AG04450 (cell line): Measurements from ENCODE around the gene ZNF574. TPM values are rescaled to one million over a fixed set of nuclear protein-coding genes. Genes with fewer than 3 reads are reported as not detected.

Experiments used
- CTCF ChIA-PET: fragments of 300-600, 350-600 bp; formaldehyde crosslinking; extraction: SDS; loops from one replicate; lab custom pipeline; 2022; ENCODE audit warnings: antibody characterized with exemption, inconsistent platforms; lab: Charles Lee
- POLR2A ChIA-PET: fragments of 350-600 bp; formaldehyde crosslinking; extraction: SDS; loops from one replicate; lab custom pipeline; 2021; ENCODE audit warnings: antibody characterized with exemption, inconsistent platforms; lab: Yijun Ruan, JAX
- DNase-seq: peaks from one replicate; pipeline ENCODE4 v3.0.0-alpha.2; 2011; ENCODE audit warnings: low read depth, low spot score
- H3K27ac ChIP-seq: one replicate; pipeline ENCODE4 v1.5.1; 2012; ENCODE audit warnings: low read depth, low read length, control low read depth
- H3K27me3 ChIP-seq: one replicate; pipeline ENCODE4 v1.6.0; 2012; ENCODE audit warnings: low read length; ENCODE audit not compliant: control insufficient read depth, insufficient read depth
- H3K4me3 ChIP-seq: 2 replicates; pipeline ENCODE4 v1.5.1; 2011; ENCODE audit warnings: mild to moderate bottlenecking, low read depth, low read length, control low read depth
- H3K9me3 ChIP-seq: 2 replicates; pipeline ENCODE4 v1.5.1; 2012; ENCODE audit warnings: low read length; ENCODE audit not compliant: control insufficient read depth, insufficient read depth
- polyA minus RNA-seq: library from RNA; depleted of rRNA, polyadenylated mRNA; stranded (reverse); fragments of >200 nt; gene quantifications from 2 replicates; pipeline ENCODE4 v1.2.3, GENCODE V29; 2011; rRNA and poly(A)+ RNA removed
- polyA plus RNA-seq: library from polyadenylated mRNA; depleted of rRNA; stranded (reverse); fragments of >200 nt; gene quantifications from 2 replicates; pipeline ENCODE4 v1.2.3, GENCODE V29; 2011; rRNA removed
- TF ChIP-seq, protein P1 (sequence below): IDR thresholded peaks from 2 replicates; pipeline ENCODE4 v1.5.1; 2011; ENCODE audit warnings: low read depth, low read length, control low read depth, inconsistent platforms

The ZNF574 gene, protein sequence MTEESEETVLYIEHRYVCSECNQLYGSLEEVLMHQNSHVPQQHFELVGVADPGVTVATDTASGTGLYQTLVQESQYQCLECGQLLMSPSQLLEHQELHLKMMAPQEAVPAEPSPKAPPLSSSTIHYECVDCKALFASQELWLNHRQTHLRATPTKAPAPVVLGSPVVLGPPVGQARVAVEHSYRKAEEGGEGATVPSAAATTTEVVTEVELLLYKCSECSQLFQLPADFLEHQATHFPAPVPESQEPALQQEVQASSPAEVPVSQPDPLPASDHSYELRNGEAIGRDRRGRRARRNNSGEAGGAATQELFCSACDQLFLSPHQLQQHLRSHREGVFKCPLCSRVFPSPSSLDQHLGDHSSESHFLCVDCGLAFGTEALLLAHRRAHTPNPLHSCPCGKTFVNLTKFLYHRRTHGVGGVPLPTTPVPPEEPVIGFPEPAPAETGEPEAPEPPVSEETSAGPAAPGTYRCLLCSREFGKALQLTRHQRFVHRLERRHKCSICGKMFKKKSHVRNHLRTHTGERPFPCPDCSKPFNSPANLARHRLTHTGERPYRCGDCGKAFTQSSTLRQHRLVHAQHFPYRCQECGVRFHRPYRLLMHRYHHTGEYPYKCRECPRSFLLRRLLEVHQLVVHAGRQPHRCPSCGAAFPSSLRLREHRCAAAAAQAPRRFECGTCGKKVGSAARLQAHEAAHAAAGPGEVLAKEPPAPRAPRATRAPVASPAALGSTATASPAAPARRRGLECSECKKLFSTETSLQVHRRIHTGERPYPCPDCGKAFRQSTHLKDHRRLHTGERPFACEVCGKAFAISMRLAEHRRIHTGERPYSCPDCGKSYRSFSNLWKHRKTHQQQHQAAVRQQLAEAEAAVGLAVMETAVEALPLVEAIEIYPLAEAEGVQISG
- 5.5 and 9.0 TPM in 2 replicates for polyA plus RNA-seq
- 16.7 and 26.3 TPM in 2 replicates for polyA minus RNA-seq

DNA sequence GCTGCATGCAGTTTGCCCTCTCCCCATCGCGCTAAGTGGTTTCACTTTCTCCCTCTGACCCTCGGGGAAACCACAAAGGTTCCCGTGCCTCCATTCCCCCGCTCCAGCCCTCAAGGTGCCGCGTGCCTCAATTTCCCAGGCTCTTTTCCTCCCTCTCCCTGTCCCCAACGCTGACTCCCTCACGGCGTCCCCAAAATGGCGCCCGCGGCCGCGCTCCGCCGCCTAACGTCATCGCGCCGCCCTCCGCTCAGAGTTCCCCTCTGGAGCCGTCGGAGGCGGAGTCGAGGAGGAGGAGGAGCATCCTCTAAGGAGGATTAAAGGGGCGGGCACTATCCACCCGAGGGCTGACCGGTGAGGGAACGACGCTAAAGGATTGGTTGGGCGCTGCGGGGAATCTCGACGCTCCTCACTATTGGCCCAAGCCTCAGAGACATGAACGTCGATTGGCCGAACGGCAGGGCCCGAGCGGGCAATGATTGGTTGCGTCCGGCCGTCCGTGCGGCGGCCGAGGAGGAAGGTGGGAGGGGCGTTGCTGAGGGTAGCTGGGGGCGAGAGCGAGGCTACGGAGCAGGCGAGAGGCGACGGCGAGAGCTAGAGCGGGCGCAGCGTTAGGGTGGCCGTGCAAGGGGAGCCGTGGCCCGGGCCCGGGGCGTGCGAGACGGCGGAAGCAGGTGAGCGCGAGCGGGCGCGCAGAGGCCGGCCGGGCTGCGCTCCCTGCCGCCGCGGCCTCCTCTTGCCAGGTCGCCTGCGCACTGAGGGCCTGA is at the start of gene ZNF574:
TSS of gene ZNF574 (plus strand) at position 551 of the 764 bp plus-strand sequence. CDS start 2,441 bp downstream, outside the sequence.
- H3K27ac ChIP-seq = peak within 1 kb of the TSS; percentile 77
- peak within 1 kb of the TSS; percentile 88 for H3K4me3 ChIP-seq
- peak; percentile 98 for DNase-seq
- ChIA-PET POLR2A (interaction anchor here (0.6 to 1.4 kb wide), 6 partner anchors 16 to 340 kb away, joined by 3 to 5 read pairs (median 3); partner anchors contain the start of gene RABAC1), CTCF (no interaction called here)
- H3K27me3 ChIP-seq = peaks cover 1% of the 10 kb centered on the region
- TF ChIP-seq, protein P1, sequence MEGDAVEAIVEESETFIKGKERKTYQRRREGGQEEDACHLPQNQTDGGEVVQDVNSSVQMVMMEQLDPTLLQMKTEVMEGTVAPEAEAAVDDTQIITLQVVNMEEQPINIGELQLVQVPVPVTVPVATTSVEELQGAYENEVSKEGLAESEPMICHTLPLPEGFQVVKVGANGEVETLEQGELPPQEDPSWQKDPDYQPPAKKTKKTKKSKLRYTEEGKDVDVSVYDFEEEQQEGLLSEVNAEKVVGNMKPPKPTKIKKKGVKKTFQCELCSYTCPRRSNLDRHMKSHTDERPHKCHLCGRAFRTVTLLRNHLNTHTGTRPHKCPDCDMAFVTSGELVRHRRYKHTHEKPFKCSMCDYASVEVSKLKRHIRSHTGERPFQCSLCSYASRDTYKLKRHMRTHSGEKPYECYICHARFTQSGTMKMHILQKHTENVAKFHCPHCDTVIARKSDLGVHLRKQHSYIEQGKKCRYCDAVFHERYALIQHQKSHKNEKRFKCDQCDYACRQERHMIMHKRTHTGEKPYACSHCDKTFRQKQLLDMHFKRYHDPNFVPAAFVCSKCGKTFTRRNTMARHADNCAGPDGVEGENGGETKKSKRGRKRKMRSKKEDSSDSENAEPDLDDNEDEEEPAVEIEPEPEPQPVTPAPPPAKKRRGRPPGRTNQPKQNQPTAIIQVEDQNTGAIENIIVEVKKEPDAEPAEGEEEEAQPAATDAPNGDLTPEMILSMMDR = no peak
- no peaks in the 10 kb centered on the region; the same call in 1 of the 2 replicates for H3K9me3 ChIP-seq

DNA sequence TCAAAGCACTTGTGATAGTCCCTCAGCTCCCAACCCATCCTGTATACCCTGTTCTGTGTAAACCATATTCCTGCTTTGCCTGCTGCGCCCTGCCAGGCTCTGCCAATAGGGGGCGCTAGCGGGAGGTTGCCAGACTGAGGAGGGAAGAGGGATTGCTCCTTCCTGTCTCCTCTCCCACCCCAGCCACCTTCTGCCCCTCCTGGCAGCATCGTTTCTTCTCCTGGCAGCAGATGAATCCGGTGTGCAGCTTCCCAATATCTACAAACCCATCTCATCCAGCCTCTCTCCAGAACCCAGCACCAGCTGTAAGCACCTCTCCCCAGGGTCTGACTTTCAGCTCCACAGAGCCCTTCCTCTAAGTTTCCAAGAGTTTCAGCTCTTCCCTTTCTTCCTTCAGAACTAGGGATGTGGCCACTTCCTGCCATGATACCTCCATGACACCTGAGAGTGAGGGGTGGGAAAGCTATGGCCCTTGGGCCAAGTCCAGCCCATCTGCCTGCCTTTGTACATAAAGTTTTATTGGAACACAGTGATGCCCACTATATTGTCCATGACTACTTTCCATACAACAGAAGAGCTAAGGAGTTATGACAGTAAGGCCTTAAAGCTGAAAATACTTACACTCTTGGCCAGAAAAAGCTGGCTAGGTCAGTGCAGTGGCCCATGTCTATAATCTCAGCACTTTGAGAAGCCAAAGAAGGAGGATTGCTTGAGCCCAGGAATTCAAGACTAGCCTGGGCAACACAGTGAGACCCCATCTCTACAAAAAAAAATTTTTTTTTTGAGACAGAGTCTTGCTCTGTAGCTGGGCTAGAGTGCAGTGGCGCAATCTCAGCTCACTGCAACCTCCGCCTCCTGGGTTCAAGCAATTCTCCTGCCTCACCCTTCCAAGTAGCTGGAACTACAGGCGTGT is 47.4 kb upstream of the ZNF574 start:
- ChIA-PET CTCF (interaction anchor here (0.5 to 1.3 kb wide), 5 partner anchors 9 to 53 kb away, joined by 3 to 5 read pairs (median 4); no protein-coding TSS in a partner anchor), POLR2A (no interaction called here)
- Histone ChIP-seq H3K27me3 (peaks cover 15% of the 10 kb centered on the region), H3K4me3 (no peak overlapping the region), H3K27ac (no peak overlapping the region), H3K9me3 (no peaks in the 10 kb centered on the region)
- DNase-seq = no peak
- TF ChIP-seq, protein P1 = peak; percentile 48

DNA sequence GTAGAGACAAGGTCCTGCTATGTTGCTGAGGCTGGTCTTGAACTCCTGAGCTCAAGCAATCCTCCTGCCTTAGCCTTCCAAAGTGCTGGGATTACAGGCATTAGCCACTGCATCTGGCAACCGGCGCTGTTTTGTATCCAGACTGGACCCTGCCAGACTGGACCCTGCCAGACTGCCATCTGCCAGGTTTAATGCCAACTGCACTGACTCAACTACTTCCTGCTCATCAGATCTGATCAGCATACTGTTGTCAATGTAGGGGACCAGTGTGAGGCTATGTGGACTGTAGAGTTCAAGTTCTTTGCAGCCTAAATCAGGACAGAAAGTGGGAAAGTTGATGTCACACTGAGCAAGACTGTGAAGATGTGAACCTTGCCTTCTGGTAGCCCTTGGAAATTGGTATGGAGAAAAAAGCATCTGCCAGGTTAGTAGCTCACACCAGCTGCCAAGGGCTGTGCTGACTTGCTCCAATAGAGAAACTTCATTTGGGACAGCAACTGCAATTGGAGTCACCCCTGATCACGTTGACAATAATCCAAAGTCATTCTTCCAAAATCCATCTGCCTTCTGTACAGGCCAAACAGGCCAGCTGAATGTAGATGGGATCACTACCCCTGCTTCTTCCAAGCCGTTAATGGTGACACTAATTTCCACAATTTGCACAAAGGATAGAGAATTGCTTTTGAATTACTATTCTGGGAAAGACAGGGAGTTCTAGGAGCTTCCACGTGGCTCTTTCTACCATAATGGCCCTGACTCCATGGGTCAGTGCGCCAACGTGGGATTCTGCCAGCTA is 45.1 kb upstream of the ZNF574 start:
- peaks cover 11% of the 10 kb centered on the region for H3K27me3 ChIP-seq
- POLR2A ChIA-PET = no interaction called here
- H3K27ac ChIP-seq = no peak overlapping the region
- CTCF ChIA-PET = interaction anchor here (0.9 kb wide), 1 partner anchor 34 kb away, joined by 4 read pairs; no protein-coding TSS in a partner anchor
- H3K9me3 ChIP-seq = no peaks in the 10 kb centered on the region
- DNase-seq = no peak
- TF ChIP-seq, protein P1 = no peak
- H3K4me3 ChIP-seq = no peak overlapping the region
